ENCODE measurements around the gene RAD51B.

DNA sequence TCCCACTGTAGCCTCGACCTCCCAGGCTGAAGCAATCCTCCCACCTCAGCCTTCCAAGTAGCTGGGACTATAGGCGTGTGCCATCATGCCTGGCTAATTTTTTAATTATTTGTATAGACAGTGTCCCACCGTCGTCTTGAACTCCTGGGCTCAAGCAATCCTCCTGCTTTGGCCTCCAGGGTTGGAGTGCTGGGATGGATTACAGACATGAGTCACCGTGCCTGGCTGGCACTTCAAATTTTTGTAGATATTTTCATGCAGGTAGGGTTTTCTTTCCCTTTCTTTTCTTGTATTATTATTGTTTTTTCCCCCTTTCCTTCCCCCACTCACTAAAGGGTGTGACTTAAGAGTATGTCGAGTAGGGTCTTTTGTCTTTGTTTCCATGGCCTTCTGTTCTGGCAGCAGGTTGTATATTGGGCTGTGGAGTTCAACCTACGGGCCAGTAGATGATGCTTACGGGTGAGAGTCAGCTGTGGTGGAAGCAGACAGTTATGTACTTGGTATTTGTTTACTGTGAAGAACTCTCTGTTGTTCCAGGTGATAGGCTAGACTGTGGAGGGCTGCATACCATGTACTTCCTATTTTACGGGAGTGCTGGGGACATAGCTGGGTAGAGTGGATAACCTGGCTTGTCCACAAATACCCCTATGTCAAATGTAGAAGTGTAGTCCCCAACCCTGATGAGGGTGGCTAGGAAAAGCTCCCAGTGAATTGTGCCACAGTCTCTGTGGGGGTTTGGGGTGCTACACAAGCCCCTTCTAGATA, 30.7 kb downstream of the RAD51B start:
- TF ChIP-seq TEAD4 (CRISPR knock-in tag; IDR thresholded peaks at IDR 0.05) (no peak), ZNF416 (CRISPR knock-in tag; IDR thresholded peaks at IDR 0.05) (no peak), ZNF121 (CRISPR knock-in tag; IDR thresholded peaks at IDR 0.05) (no peak), ZNF232 (CRISPR knock-in tag; IDR thresholded peaks at IDR 0.05) (no peak), ZNF423 (CRISPR knock-in tag; IDR thresholded peaks at IDR 0.05) (no peak)
- TF ChIP-seq, protein P1, sequence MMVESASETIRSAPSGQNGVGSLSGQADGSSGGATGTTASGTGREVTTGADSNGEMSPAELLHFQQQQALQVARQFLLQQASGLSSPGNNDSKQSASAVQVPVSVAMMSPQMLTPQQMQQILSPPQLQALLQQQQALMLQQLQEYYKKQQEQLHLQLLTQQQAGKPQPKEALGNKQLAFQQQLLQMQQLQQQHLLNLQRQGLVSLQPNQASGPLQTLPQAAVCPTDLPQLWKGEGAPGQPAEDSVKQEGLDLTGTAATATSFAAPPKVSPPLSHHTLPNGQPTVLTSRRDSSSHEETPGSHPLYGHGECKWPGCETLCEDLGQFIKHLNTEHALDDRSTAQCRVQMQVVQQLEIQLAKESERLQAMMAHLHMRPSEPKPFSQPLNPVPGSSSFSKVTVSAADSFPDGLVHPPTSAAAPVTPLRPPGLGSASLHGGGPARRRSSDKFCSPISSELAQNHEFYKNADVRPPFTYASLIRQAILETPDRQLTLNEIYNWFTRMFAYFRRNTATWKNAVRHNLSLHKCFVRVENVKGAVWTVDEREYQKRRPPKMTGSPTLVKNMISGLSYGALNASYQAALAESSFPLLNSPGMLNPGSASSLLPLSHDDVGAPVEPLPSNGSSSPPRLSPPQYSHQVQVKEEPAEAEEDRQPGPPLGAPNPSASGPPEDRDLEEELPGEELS (CRISPR knock-in tag; IDR thresholded peaks at IDR 0.05), result no peak
- TF ChIP-seq, protein P2, sequence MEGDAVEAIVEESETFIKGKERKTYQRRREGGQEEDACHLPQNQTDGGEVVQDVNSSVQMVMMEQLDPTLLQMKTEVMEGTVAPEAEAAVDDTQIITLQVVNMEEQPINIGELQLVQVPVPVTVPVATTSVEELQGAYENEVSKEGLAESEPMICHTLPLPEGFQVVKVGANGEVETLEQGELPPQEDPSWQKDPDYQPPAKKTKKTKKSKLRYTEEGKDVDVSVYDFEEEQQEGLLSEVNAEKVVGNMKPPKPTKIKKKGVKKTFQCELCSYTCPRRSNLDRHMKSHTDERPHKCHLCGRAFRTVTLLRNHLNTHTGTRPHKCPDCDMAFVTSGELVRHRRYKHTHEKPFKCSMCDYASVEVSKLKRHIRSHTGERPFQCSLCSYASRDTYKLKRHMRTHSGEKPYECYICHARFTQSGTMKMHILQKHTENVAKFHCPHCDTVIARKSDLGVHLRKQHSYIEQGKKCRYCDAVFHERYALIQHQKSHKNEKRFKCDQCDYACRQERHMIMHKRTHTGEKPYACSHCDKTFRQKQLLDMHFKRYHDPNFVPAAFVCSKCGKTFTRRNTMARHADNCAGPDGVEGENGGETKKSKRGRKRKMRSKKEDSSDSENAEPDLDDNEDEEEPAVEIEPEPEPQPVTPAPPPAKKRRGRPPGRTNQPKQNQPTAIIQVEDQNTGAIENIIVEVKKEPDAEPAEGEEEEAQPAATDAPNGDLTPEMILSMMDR (IDR thresholded peaks at IDR 0.05), result no peak
- TF ChIP-seq, protein P3, sequence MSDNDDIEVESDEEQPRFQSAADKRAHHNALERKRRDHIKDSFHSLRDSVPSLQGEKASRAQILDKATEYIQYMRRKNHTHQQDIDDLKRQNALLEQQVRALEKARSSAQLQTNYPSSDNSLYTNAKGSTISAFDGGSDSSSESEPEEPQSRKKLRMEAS (CRISPR knock-in tag; IDR thresholded peaks at IDR 0.05), result no peak
- TF ChIP-seq, protein P4, sequence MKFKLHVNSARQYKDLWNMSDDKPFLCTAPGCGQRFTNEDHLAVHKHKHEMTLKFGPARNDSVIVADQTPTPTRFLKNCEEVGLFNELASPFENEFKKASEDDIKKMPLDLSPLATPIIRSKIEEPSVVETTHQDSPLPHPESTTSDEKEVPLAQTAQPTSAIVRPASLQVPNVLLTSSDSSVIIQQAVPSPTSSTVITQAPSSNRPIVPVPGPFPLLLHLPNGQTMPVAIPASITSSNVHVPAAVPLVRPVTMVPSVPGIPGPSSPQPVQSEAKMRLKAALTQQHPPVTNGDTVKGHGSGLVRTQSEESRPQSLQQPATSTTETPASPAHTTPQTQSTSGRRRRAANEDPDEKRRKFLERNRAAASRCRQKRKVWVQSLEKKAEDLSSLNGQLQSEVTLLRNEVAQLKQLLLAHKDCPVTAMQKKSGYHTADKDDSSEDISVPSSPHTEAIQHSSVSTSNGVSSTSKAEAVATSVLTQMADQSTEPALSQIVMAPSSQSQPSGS (CRISPR knock-in tag; IDR thresholded peaks at IDR 0.05; ENCODE audit: borderline replicate concordance, low read depth), result no peak
- TF ChIP-seq, protein P5, sequence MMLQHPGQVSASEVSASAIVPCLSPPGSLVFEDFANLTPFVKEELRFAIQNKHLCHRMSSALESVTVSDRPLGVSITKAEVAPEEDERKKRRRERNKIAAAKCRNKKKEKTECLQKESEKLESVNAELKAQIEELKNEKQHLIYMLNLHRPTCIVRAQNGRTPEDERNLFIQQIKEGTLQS (CRISPR knock-in tag; conservative IDR thresholded peaks at IDR 0.05), result no peak
- TF ChIP-seq, protein P6, sequence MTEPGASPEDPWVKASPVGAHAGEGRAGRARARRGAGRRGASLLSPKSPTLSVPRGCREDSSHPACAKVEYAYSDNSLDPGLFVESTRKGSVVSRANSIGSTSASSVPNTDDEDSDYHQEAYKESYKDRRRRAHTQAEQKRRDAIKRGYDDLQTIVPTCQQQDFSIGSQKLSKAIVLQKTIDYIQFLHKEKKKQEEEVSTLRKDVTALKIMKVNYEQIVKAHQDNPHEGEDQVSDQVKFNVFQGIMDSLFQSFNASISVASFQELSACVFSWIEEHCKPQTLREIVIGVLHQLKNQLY (CRISPR knock-in tag; IDR thresholded peaks at IDR 0.05), result no peak
- TF ChIP-seq, protein P7, sequence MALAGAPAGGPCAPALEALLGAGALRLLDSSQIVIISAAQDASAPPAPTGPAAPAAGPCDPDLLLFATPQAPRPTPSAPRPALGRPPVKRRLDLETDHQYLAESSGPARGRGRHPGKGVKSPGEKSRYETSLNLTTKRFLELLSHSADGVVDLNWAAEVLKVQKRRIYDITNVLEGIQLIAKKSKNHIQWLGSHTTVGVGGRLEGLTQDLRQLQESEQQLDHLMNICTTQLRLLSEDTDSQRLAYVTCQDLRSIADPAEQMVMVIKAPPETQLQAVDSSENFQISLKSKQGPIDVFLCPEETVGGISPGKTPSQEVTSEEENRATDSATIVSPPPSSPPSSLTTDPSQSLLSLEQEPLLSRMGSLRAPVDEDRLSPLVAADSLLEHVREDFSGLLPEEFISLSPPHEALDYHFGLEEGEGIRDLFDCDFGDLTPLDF (CRISPR knock-in tag; IDR thresholded peaks at IDR 0.05), result no peak
